ENCODE data around the gene EEPD1.

The EEPD1 gene

DNA sequence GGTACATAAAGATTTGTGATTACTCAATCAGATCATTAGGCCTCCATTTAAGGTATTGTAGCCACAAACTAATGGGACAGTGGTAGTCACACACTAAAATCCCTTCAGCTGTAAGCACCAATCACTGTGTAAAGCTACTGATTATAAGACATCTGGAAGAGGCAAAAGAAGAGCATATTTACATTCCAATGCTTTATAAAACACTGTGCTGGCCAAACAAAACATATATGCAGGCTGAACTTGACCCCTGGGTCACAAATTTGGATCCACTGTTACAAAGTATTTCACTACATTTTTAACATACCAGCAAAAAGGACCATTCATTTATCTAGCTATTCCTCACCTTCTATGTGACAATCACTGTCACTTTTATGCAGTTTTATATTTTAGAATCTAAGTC is 195.2 kb downstream of the EEPD1 start:
- DNase-seq: no peak

DNA sequence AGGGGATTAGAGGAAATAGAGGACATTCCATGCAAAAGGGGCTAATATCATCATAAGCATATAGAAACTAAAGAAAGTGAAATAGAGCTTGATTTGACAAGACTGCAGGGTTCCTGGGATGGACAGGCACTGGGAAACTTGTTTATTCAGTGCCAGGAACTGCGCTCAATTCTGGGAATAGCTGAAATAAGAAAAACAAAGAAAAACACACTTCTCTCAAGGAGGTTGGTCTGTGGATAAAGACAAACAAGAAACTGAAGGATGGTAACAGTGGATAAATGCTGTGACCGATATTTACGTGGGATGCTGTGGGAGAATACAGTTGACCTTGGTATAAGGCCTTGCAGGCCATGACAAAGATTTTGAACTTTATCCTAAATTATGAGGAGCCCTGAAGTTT is 195.7 kb downstream of the EEPD1 start:
- DNase-seq: no peak

DNA sequence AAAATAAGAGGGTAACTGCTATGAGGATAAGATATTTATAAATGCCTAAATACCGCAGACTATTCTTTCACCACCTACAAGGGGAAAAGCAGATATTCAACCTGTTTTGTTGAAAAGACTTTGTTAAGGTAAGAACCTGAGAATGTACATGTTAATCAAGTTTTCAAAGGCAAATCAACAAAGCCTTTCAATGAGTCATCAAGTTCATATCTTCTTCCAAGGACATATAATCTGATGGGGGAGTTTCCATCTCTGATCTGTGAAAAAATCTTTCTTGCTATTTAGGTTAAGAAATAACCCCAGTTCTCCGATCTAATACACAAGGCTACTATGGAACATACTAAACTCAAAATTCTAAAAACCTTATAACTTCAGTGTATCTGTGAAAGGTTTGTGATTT is 196.6 kb downstream of the EEPD1 start:
- no peak for DNase-seq

Measured in NCI-H748 treated with DMSO at 0.1 percent for 48 hours (cell line).